GM10266 (cell line): ENCODE results near the gene VOPP1.

Source experiments
- DNase-seq: peaks from one replicate; pipeline ENCODE4 v3.0.0; 2012; ENCODE audit errors: extremely low spot score
- TF ChIP-seq, protein P1 (sequence below): IDR thresholded peaks from 2 replicates; pipeline ENCODE4 v1.5.1; 2012; ENCODE audit warnings: mild to moderate bottlenecking, low read depth; ENCODE audit not compliant: control insufficient read depth, insufficient read depth; ENCODE audit errors: missing control alignments

Gene VOPP1

DNA sequence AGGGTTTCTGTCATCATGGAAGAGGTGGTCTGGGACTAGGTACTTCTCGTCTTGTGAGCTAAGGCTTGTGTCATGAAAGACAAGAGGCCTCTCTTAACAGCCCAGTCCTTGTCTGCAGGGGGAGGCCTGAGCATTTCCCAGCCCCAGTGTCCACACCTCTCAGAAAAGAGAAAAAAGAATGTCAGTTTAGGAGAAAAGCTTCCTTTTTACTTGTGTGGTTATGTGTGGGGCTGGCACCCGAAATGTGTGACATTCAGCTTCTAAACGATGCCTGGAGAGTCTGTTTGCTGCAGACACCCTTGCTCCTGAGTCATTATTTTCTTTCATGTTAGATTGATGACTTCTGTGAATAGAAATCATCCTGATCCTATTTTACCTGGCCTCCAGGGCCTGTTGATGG is 139.8 kb downstream of the VOPP1 start:
- TF ChIP-seq, protein P1, sequence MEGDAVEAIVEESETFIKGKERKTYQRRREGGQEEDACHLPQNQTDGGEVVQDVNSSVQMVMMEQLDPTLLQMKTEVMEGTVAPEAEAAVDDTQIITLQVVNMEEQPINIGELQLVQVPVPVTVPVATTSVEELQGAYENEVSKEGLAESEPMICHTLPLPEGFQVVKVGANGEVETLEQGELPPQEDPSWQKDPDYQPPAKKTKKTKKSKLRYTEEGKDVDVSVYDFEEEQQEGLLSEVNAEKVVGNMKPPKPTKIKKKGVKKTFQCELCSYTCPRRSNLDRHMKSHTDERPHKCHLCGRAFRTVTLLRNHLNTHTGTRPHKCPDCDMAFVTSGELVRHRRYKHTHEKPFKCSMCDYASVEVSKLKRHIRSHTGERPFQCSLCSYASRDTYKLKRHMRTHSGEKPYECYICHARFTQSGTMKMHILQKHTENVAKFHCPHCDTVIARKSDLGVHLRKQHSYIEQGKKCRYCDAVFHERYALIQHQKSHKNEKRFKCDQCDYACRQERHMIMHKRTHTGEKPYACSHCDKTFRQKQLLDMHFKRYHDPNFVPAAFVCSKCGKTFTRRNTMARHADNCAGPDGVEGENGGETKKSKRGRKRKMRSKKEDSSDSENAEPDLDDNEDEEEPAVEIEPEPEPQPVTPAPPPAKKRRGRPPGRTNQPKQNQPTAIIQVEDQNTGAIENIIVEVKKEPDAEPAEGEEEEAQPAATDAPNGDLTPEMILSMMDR: no peak
- no peak for DNase-seq

DNA sequence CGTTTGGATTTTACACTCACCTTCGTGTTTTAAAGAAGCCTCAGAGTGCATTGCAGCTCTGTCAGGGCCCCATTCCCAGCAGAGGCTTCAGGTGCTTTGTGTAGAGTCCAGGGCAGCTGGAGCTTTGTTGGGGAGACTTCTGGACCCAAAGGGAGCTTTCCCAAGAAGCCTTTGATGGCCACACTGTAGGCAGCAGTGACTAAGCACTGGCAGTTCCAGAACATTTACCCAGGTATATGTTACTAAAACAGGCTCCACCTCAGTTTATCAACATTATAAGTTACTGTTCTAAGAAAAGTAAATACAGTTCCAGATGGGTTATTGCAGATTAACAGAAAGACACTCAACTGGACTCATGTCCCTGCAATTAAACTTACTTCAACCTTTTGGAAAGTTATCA is 140.4 kb downstream of the VOPP1 start:
- TF ChIP-seq, protein P1: no peak
- DNase-seq: no peak

GRCh38 chr7:55429835-55430499 is 142.3 kb downstream of the VOPP1 start:
- DNase-seq: no peak
- TF ChIP-seq, protein P1: no peak

- no peak for DNase-seq
- TF ChIP-seq, protein P1: no peak
Observed at GRCh38 chr7:55427800-55428199, 144.5 kb downstream of the VOPP1 start.

GRCh38 chr7:55427342-55427741 is 145.0 kb downstream of the VOPP1 start:
- DNase-seq: no peak
- TF ChIP-seq, protein P1: no peak

GRCh38 chr7:55426676-55427075 is 145.6 kb downstream of the VOPP1 start:
- no peak for DNase-seq

GRCh38 chr7:55425141-55425752 is 147.1 kb downstream of the VOPP1 start:
- no peak for DNase-seq
- TF ChIP-seq, protein P1: no peak

More at GRCh38 chr7:55426676-55427075, 145.6 kb downstream of the VOPP1 start:
- TF ChIP-seq, protein P1: no peak
